Stomach (tissue), 9 donors: ENCODE results near the gene RAB8B. TPM values are rescaled to one million over a fixed set of nuclear protein-coding genes. Genes with fewer than 3 reads are reported as not detected.

ENCODE experiments used
- DNase-seq, 2 donors: peaks; one replicate each; pipeline versions ENCODE4 v3.0.0 to v3.0.0-alpha.2; 2013 to 2019
- H3K27ac ChIP-seq, 5 donors: fragments of 200-600 bp in 4 of 5; sonication (generic) in 4 of 5; one replicate each; pipeline ENCODE4 v1.5.1; 2013 to 2019; ENCODE audit warnings: mild to moderate bottlenecking in 1 of 5, moderate library complexity in 1 of 5
- H3K27me3 ChIP-seq, 3 donors: fragments of 200-600 bp; sonication (generic); one replicate each; pipeline ENCODE4 v1.5.1; 2017 to 2019; ENCODE audit warnings: mixed run types in 1 of 3
- H3K36me3 ChIP-seq, 4 donors: fragments of 200-600 bp; sonication (generic); 1 replicate in 3 of 4; 2 replicates in 1 of 4; pipeline ENCODE4 v1.5.1; 2016 to 2019
- H3K4me1 ChIP-seq, 4 donors: fragments of 200-600 bp; sonication (generic); one replicate each; pipeline ENCODE4 v1.5.1; 2016 to 2019
- H3K4me3 ChIP-seq, 4 donors: fragments of 200-600 bp; sonication (generic) in 3 of 4; one replicate each; pipeline ENCODE4 v1.5.1; 2016 to 2019; ENCODE audit warnings: mild to moderate bottlenecking in 1 of 4
- H3K9me3 ChIP-seq, 4 donors: fragments of 200-600 bp; sonication (generic); one replicate each; pipeline ENCODE4 v1.5.1; 2016 to 2019
- CTCF ChIP-seq, 7 experiments: fragments of 450-650 bp in 4 of 7; fragments of 200-600 bp in 3 of 7; sonication (generic) in 3 of 7; IDR thresholded peaks; one replicate each; pipeline ENCODE4 v1.5.1; 2016 to 2019; ENCODE audit warnings: antibody characterized with exemption in 7 of 7, control low read depth in 2 of 7, mild to moderate bottlenecking in 1 of 7
- EP300 ChIP-seq: sonication (generic); formaldehyde crosslinking; IDR thresholded peaks from one replicate; pipeline ENCODE4 v1.6.1; 2017; ENCODE audit warnings: antibody characterized with exemption
- POLR2A ChIP-seq, 4 donors: fragments of 450-650 bp; IDR thresholded peaks; one replicate each; pipeline ENCODE4 v1.6.1; 2016; ENCODE audit warnings: antibody characterized with exemption in 4 of 4, control low read depth in 2 of 4, mild to moderate bottlenecking in 1 of 4, moderate library complexity in 1 of 4
- POLR2AphosphoS5 ChIP-seq, 3 donors: sonication (generic); formaldehyde crosslinking; IDR thresholded peaks; one replicate each; pipeline ENCODE4 v1.6.1; 2016; ENCODE audit warnings: antibody characterized with exemption in 3 of 3
- WGBS, 5 donors: extraction: QIAGEN DNeasy Blood & Tissue Kit in 3 of 5; methylation state at CpG; one replicate each; pipeline versions ENCODE4 v1.1.5 to v1.1.7; 2013 to 2018; 5-methylcytosine and 5-hydroxymethylcytosine counted together
- intact Hi-C: fragments of 100-400 bp; cut with DNase I; formaldehyde crosslinking; loops from one replicate; pipeline ENCODE4 v1.15.1; 2023; ENCODE audit warnings: low total_unique reads
- polyA plus RNA-seq, 3 donors: library from polyadenylated mRNA; stranded (reverse); fragments of 200-250 nt; gene quantifications; one replicate each; pipeline ENCODE4 v1.2.3, GENCODE V29; 2013
- total RNA-seq, 5 donors: library from RNA; depleted of rRNA; stranded (reverse); fragments of >200 nt; gene quantifications; one replicate each; pipeline versions ENCODE4 v1.1.0 to v1.2.3, GENCODE V29; 2014 to 2016
- donor health status: healthy with polysubstance abuse.
- donor health status: Bipolar disorder and iron deficiency.
- donor health status: healthy.

RAB8B gene
- total and polyA plus RNA-seq, 8 donors = 2.0 to 103 (median 13.5) TPM

- Histone ChIP-seq H3K36me3 (peaks cover 0 to 12% (median 5%) of the 10 kb centered on the region in 4 donors), H3K27me3 (no peaks in the 10 kb centered on the region), H3K4me3 (no peak overlapping the region), H3K4me1 (peaks cover 18 to 76% (median 40%) of the 10 kb centered on the region in 4 donors), H3K27ac (no peak overlapping the region), H3K9me3 (no peaks in the 10 kb centered on the region)
- no peak for DNase-seq
- WGBS, 5 donors = 94 to 100% (median 95%) methylated on average over 1 of the region's 1 CpG
- intact Hi-C loops = no loop called here
- TF ChIP-seq CTCF (IDR thresholded peaks at IDR 0.05) (no peak), EP300 (no peak), POLR2A (IDR thresholded peaks at IDR 0.05) (no peak)
Measured at GRCh38 chr15:63241316-63241715, 51.9 kb downstream of the RAB8B start.

- H3K9me3 ChIP-seq = no peaks in the 10 kb centered on the region
- peaks cover 18 to 75% (median 38%) of the 10 kb centered on the region in 4 donors for H3K4me1 ChIP-seq
- peak overlapping the region in 4 of 5 donors; percentile 34 to 63 (median 46) for H3K27ac ChIP-seq
- no peak overlapping the region for H3K4me3 ChIP-seq
- no peak for TF ChIP-seq EP300
- no peak for TF ChIP-seq CTCF (IDR thresholded peaks at IDR 0.05)
- TF ChIP-seq POLR2AphosphoS5 (IDR thresholded peaks at IDR 0.05) = peak in 1 of 3 donors; percentile 30
- WGBS, 5 donors = 54 to 79% (median 75%) methylated on average over 1 of the region's 1 CpG
- no peaks in the 10 kb centered on the region for H3K27me3 ChIP-seq
- intact Hi-C loops = no loop called here
- peaks cover 0 to 17% (median 8%) of the 10 kb centered on the region in 4 donors for H3K36me3 ChIP-seq
- peak in 1 of 2 donors; percentile 26 for DNase-seq
Measured at GRCh38 chr15:63243101-63243500, 53.7 kb downstream of the RAB8B start.

- intact Hi-C loops = no loop called here
- Histone ChIP-seq H3K27ac (peak overlapping the region in 4 of 5 donors; percentile 34 to 63 (median 46)), H3K36me3 (peaks cover 0 to 17% (median 8%) of the 10 kb centered on the region in 4 donors), H3K27me3 (no peaks in the 10 kb centered on the region), H3K4me1 (peaks cover 14 to 68% (median 34%) of the 10 kb centered on the region in 4 donors), H3K4me3 (no peak overlapping the region), H3K9me3 (no peaks in the 10 kb centered on the region)
- 37 to 55% (median 40%) methylated on average over 1 of the region's 1 CpG for WGBS, 5 donors
- TF ChIP-seq POLR2AphosphoS5 (IDR thresholded peaks at IDR 0.05) = no peak
- no peak for TF ChIP-seq EP300
- TF ChIP-seq CTCF (IDR thresholded peaks at IDR 0.05) = no peak
- no peak for TF ChIP-seq POLR2A (IDR thresholded peaks at IDR 0.05)
- DNase-seq = no peak
Measured at GRCh38 chr15:63243776-63244175, 54.4 kb downstream of the RAB8B start.

- Histone ChIP-seq H3K4me3 (no peak overlapping the region), H3K27ac (peak overlapping the region in 4 of 5 donors; percentile 30 to 63 (median 46)), H3K36me3 (peaks cover 0 to 20% (median 8%) of the 10 kb centered on the region in 4 donors), H3K4me1 (peaks cover 12 to 63% (median 29%) of the 10 kb centered on the region in 4 donors), H3K27me3 (no peaks in the 10 kb centered on the region), H3K9me3 (no peaks in the 10 kb centered on the region)
- intact Hi-C loops = no loop called here
- WGBS, 5 donors = 18 to 29% (median 21%) methylated on average over 4 of the region's 4 CpGs
- DNase-seq = peak in 1 of 2 donors; percentile 65
- no peak for TF ChIP-seq POLR2A (IDR thresholded peaks at IDR 0.05)
- TF ChIP-seq POLR2AphosphoS5 (IDR thresholded peaks at IDR 0.05) = peak in 1 of 3 donors; percentile 35
- no peak for TF ChIP-seq EP300
Measured at GRCh38 chr15:63244399-63244798, 55.0 kb downstream of the RAB8B start.

GRCh38 chr15:63244976-63245645 is 55.7 kb downstream of the RAB8B start:
- H3K27ac ChIP-seq = peak overlapping the region in 4 of 5 donors; percentile 30 to 63 (median 46)
- peaks cover 0 to 26% (median 10%) of the 10 kb centered on the region in 4 donors for H3K36me3 ChIP-seq
- H3K27me3 ChIP-seq = no peaks in the 10 kb centered on the region
- no peaks in the 10 kb centered on the region for H3K9me3 ChIP-seq
- no peak overlapping the region for H3K4me3 ChIP-seq
- peaks cover 12 to 56% (median 25%) of the 10 kb centered on the region in 4 donors for H3K4me1 ChIP-seq
- TF ChIP-seq POLR2AphosphoS5 (IDR thresholded peaks at IDR 0.05) (no peak), POLR2A (IDR thresholded peaks at IDR 0.05) (no peak), CTCF (IDR thresholded peaks at IDR 0.05) (no peak), EP300 (no peak)
- intact Hi-C loops = no loop called here
- no peak for DNase-seq
- 35 to 47% (median 38%) methylated on average over 5 of the region's 5 CpGs for WGBS, 5 donors
